A549 (cell line): Measurements from ENCODE around the gene PSMB7. TPM values are rescaled to one million over a fixed set of nuclear protein-coding genes. Genes with fewer than 3 reads are reported as not detected.

Source experiments
- ATAC-seq, 2 experiments: fragments of 200-7000 bp in 1 of 2; fragments of >200 bp in 1 of 2; cut with Nextera tagmentation in 1 of 2; cut with Tn5 transposase in 1 of 2; 3 replicates each; pipeline versions ENCODE4 v1.8.0 to v1.9.1; 2018 to 2020; ENCODE audit warnings: mild to moderate bottlenecking in 1 of 2, moderate library complexity in 1 of 2
- CTCF ChIA-PET: fragments of 300-600 bp; sonication (Branson Sonifier 250); formaldehyde crosslinking; extraction: SDS; loops from one replicate; lab custom pipeline; 2021; ENCODE audit warnings: antibody characterized with exemption, inconsistent platforms; lab: Yijun Ruan, JAX
- POLR2A ChIA-PET: fragments of 350-600 bp; formaldehyde crosslinking; extraction: SDS; loops from one replicate; lab custom pipeline; 2021; ENCODE audit warnings: antibody characterized with exemption, inconsistent platforms; lab: Yijun Ruan, JAX
- DNase-seq, 2 experiments: peaks; one replicate each; pipeline versions ENCODE4 v3.0.0 to v3.0.0-alpha.2; 2011 to 2016; ENCODE audit warnings: low read depth in 1 of 2, low spot score in 1 of 2
- FAIRE-seq: peaks from 2 replicates; lab custom pipeline; 2011; peaks lifted over from hg19 to GRCh38; lab: Jason Lieb, UNC
- H3K27ac ChIP-seq, 2 experiments: fragments of >200 bp; sonication (Bioruptor Twin); formaldehyde crosslinking; 3 replicates each; pipeline ENCODE4 v1.5.1; 2016 to 2017
- H3K4me1 ChIP-seq: fragments of >200 bp; sonication (Bioruptor Twin); formaldehyde crosslinking; 3 replicates; pipeline ENCODE4 v1.6.1; 2016
- H3K4me2 ChIP-seq: fragments of >200 bp; sonication (Bioruptor Twin); formaldehyde crosslinking; 3 replicates; pipeline ENCODE4 v1.6.1; 2016
- H3K4me3 ChIP-seq: fragments of >200 bp; sonication (Bioruptor Twin); formaldehyde crosslinking; 3 replicates; pipeline ENCODE4 v1.5.1; 2016
- H3K9me3 ChIP-seq: fragments of >200 bp; sonication (Bioruptor Twin); formaldehyde crosslinking; 3 replicates; pipeline ENCODE4 v1.6.1; 2016
- CBX2 ChIP-seq: fragments of 200-600 bp; sonication (generic); IDR thresholded peaks from 2 replicates; pipeline ENCODE4 v1.6.1; 2016; ENCODE audit warnings: low read depth, mild to moderate bottlenecking, borderline replicate concordance
- CHD2 ChIP-seq: fragments of 150-350 bp; IDR thresholded peaks from 2 replicates; pipeline ENCODE4 v1.6.1; 2014; ENCODE audit warnings: low read length; ENCODE audit not compliant: partially characterized antibody
- EHF ChIP-seq: fragments of 250-450 bp; sonication (Bioruptor Pico); IDR thresholded peaks from 2 replicates; pipeline ENCODE4 v1.5.0; 2020; ENCODE audit warnings: mild to moderate bottlenecking
- EHMT2 ChIP-seq: fragments of 200-600 bp; sonication (generic); IDR thresholded peaks from 2 replicates; pipeline ENCODE4 v1.6.1; 2016; ENCODE audit warnings: antibody characterized with exemption, low read depth, mild to moderate bottlenecking, moderate library complexity
- ESRRA ChIP-seq: fragments of 150-350 bp; IDR thresholded peaks from 2 replicates; pipeline ENCODE4 v1.6.1; 2014; ENCODE audit warnings: mild to moderate bottlenecking, low read length, borderline replicate concordance
- FOSB ChIP-seq: fragments of 250-450 bp; sonication (Bioruptor Pico); IDR thresholded peaks from 2 replicates; pipeline ENCODE4 v1.5.0; 2020; ENCODE audit warnings: mild to moderate bottlenecking, moderate library complexity
- FOXS1 ChIP-seq: fragments of 250-450 bp; sonication (Bioruptor Pico); IDR thresholded peaks from 2 replicates; pipeline ENCODE4 v1.5.0; 2020; ENCODE audit warnings: mild to moderate bottlenecking, moderate library complexity
- HDAC2 ChIP-seq: fragments of 200-600 bp; sonication (generic); IDR thresholded peaks from 2 replicates; pipeline ENCODE4 v1.6.1; 2016
- JUN ChIP-seq, 2 experiments: fragments of >200 bp; sonication (Bioruptor Twin); formaldehyde crosslinking; IDR thresholded peaks; 2 replicates in 1 of 2; 3 replicates in 1 of 2; pipeline ENCODE4 v1.6.1; 2016 to 2017
- JUNB ChIP-seq: fragments of >200 bp; sonication (Bioruptor Twin); formaldehyde crosslinking; IDR thresholded peaks from 2 replicates; pipeline ENCODE4 v1.6.1; 2016
- KDM5A ChIP-seq: fragments of 200-600 bp; sonication (generic); IDR thresholded peaks from 2 replicates; pipeline ENCODE4 v1.6.1; 2016; ENCODE audit warnings: antibody characterized with exemption, mild to moderate bottlenecking
- PHF8 ChIP-seq: fragments of 200-600 bp; sonication (generic); IDR thresholded peaks from 2 replicates; pipeline ENCODE4 v1.6.1; 2016; ENCODE audit warnings: low read depth, mild to moderate bottlenecking, antibody characterized with exemption, moderate library complexity, borderline replicate concordance
- RARB ChIP-seq: fragments of 250-450 bp; sonication (Bioruptor Pico); IDR thresholded peaks from 2 replicates; pipeline ENCODE4 v1.8.0; 2021; ENCODE audit warnings: mild to moderate bottlenecking, moderate library complexity
- RCOR1 ChIP-seq: fragments of 150-350 bp; IDR thresholded peaks from 2 replicates; pipeline ENCODE4 v1.6.1; 2014; ENCODE audit warnings: antibody characterized with exemption, low read length, low read depth
- RFX5 ChIP-seq: fragments of 450-650 bp; IDR thresholded peaks from 2 replicates; pipeline ENCODE4 v1.7.1; 2014; ENCODE audit warnings: antibody characterized with exemption, mild to moderate bottlenecking, moderate library complexity
- TFCP2L1 ChIP-seq: fragments of 250-450 bp; sonication (Bioruptor Pico); IDR thresholded peaks from 2 replicates; pipeline ENCODE4 v1.5.0; 2021; ENCODE audit warnings: mild to moderate bottlenecking
- WGBS: methylation state at CpG from one replicate; pipeline ENCODE4 v1.1.6; 2017; ENCODE audit errors: missing lambda C conversion rate; 5-methylcytosine and 5-hydroxymethylcytosine counted together
- polyA plus RNA-seq, 4 experiments: library from polyadenylated mRNA; depleted of rRNA in 3 of 4; stranded (reverse); fragments of >200 nt; fragmentation: RNase III in 1 of 4; extraction: RNeasy Plus Mini Kit Qiagen cat#74134 plus additional on column Dnase treatment in 1 of 4; gene quantifications; 2 replicates in 3 of 4; 3 replicates in 1 of 4; pipeline ENCODE4 v1.2.3, GENCODE V29; 2011 to 2017
- TF ChIP-seq, protein P1 (sequence below): fragments of >200 bp; sonication (Bioruptor Twin); formaldehyde crosslinking; IDR thresholded peaks from 3 replicates; pipeline ENCODE4 v1.5.1; 2016
- TF ChIP-seq, protein P2 (sequence below): fragments of >200 bp; sonication (Bioruptor Twin); formaldehyde crosslinking; IDR thresholded peaks from 3 replicates; pipeline ENCODE4 v1.6.1; 2016
- TF ChIP-seq, protein P3 (sequence below): IDR thresholded peaks from 2 replicates; pipeline ENCODE4 v1.6.1; 2012
- TF ChIP-seq, protein P4 (sequence below): IDR thresholded peaks from 2 replicates; pipeline ENCODE4 v1.6.1; 2012
- TF ChIP-seq, protein P5 (sequence below): fragments of >200 bp; sonication (Bioruptor Twin); formaldehyde crosslinking; IDR thresholded peaks from 2 replicates; pipeline ENCODE4 v1.6.1; 2016
- TF ChIP-seq, protein P6 (sequence below): IDR thresholded peaks from 2 replicates; pipeline ENCODE4 v1.6.1; 2012; ENCODE audit warnings: low read depth, borderline replicate concordance

Gene PSMB7
- polyA plus RNA-seq, 2 of the 4 experiments (the other 2 are of a cell fraction), result 332 to 418 TPM

DNA sequence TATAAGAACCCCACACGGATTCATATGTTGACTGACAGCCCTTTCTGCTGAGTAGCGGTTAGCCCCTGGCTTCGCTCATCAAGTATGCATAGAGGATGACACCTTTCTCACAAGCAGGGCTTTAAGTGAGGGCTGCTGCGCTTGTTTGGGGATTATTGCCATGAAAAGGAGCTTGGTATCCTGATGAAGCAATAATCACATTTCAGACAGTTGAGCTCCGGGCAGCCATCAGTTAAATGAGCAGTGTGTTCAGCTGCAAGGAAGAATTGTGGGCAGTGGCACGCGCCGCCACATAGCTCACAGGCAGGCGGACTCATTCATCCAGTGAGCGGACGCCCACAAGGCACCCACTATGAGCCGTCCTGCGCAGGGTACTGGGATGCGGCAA is 79.9 kb downstream of the PSMB7 start:
- Histone ChIP-seq H3K9me3 (0 out of 3 replicates have a peak, but pooled peaks cover 11% of the 10 kb centered on the region), H3K4me1 (no peaks in the 10 kb centered on the region), H3K4me2 (no peak overlapping the region), H3K4me3 (no peak overlapping the region), H3K27ac (no peak overlapping the region)
- TF ChIP-seq FOXS1 (no peak), TFCP2L1 (CRISPR knock-in tag) (no peak), RFX5 (no peak), JUN (IDR thresholded peaks at IDR 0.05) (no peak), JUNB (no peak), PHF8 (no peak), EHF (CRISPR knock-in tag) (no peak)
- TF ChIP-seq, protein P1, sequence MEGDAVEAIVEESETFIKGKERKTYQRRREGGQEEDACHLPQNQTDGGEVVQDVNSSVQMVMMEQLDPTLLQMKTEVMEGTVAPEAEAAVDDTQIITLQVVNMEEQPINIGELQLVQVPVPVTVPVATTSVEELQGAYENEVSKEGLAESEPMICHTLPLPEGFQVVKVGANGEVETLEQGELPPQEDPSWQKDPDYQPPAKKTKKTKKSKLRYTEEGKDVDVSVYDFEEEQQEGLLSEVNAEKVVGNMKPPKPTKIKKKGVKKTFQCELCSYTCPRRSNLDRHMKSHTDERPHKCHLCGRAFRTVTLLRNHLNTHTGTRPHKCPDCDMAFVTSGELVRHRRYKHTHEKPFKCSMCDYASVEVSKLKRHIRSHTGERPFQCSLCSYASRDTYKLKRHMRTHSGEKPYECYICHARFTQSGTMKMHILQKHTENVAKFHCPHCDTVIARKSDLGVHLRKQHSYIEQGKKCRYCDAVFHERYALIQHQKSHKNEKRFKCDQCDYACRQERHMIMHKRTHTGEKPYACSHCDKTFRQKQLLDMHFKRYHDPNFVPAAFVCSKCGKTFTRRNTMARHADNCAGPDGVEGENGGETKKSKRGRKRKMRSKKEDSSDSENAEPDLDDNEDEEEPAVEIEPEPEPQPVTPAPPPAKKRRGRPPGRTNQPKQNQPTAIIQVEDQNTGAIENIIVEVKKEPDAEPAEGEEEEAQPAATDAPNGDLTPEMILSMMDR, result no peak
- ATAC-seq (no peak), DNase-seq (no peak), FAIRE-seq (no peak)
- ChIA-PET POLR2A (no interaction called here), CTCF (interaction anchor here (2.0 kb wide), 1 partner anchor 15 kb away, joined by 6 read pairs; no protein-coding TSS in a partner anchor)
- WGBS, result 86% methylated on average over 14 of the region's 14 CpGs

DNA sequence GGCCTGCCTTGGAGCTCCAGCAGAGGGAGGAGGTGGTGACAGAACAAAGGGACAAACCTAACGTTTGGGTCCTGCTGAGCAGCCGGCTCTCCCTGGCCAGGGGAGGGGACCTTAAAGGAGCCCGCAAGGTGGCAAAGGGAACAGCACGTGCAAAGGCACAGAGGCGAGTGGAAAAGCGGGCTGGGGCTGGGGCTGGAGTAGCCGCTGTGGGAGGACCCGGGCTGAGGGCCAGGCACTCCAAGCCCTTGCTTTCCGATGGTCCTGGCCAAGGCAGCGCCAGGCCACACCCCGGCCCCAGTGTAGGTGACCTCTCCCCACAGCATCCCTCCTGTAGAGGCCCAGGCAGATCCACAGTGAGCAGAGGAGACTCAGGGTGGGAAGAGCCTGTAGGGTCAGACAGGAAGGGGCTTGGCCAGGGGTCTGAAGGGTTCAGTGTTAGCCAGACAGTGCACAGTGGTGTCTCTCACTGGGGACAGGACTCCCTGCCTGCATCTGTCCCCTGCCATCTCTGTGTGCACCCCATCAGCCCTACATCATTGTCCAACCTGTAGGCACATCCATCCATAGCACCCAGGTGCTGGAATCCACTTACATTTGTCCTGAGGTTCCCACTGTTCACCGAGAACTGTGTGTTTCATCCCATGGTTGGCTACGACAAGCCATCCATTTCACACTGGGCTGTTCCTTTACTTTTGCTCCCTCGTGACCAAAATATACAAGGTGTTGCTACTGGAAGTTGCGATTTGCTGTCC is 80.5 kb downstream of the PSMB7 start:
- Histone ChIP-seq H3K9me3 (0 out of 3 replicates have a peak, but pooled peaks cover 11% of the 10 kb centered on the region), H3K27ac (no peak overlapping the region), H3K4me1 (no peaks in the 10 kb centered on the region), H3K4me2 (no peak overlapping the region), H3K4me3 (no peak overlapping the region)
- FAIRE-seq, result no peak
- CTCF ChIA-PET, result interaction anchor here (1.1 to 2.0 kb wide), 2 partner anchors 14 to 202 kb away, joined by 3 to 6 read pairs; no protein-coding TSS in a partner anchor
- 91% methylated on average over 15 of the region's 15 CpGs for WGBS
- POLR2A ChIA-PET, result no interaction called here
- no peak for DNase-seq
- TF ChIP-seq, protein P2, sequence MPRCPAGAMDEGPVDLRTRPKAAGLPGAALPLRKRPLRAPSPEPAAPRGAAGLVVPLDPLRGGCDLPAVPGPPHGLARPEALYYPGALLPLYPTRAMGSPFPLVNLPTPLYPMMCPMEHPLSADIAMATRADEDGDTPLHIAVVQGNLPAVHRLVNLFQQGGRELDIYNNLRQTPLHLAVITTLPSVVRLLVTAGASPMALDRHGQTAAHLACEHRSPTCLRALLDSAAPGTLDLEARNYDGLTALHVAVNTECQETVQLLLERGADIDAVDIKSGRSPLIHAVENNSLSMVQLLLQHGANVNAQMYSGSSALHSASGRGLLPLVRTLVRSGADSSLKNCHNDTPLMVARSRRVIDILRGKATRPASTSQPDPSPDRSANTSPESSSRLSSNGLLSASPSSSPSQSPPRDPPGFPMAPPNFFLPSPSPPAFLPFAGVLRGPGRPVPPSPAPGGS, result no peak
- peak; percentile 35; a peak in 4 of 6 replicates for ATAC-seq

DNA sequence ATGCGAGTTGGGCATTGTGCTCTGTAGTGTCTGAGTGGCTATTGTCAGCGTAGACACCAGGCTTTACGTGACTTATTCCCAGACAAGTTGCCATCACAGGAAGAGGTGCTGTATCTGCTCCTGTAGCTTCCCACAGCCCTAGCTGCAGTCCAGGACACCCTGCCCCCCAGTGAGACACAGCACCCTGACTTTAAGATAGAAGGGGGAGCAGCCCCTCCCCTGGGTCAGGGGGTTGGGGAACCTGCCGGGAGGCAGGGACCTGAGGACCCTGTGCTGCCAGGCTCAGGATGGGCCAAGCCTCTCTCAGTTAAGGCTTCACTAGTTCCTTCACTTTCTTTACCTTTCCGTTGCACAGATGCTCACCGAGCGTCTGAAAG is 82.1 kb downstream of the PSMB7 start:
- no peak overlapping the region for H3K27ac ChIP-seq
- no peaks in the 10 kb centered on the region for H3K4me1 ChIP-seq
- FAIRE-seq (no peak), ATAC-seq (no peak), DNase-seq (no peak)
- H3K9me3 ChIP-seq, result 0 out of 3 replicates have a peak, but pooled peaks cover 11% of the 10 kb centered on the region
- POLR2A ChIA-PET, result no interaction called here
- no peak overlapping the region for H3K4me2 ChIP-seq
- no peak overlapping the region for H3K4me3 ChIP-seq
- 93% methylated on average over 7 of the region's 7 CpGs for WGBS
- TF ChIP-seq, protein P3, sequence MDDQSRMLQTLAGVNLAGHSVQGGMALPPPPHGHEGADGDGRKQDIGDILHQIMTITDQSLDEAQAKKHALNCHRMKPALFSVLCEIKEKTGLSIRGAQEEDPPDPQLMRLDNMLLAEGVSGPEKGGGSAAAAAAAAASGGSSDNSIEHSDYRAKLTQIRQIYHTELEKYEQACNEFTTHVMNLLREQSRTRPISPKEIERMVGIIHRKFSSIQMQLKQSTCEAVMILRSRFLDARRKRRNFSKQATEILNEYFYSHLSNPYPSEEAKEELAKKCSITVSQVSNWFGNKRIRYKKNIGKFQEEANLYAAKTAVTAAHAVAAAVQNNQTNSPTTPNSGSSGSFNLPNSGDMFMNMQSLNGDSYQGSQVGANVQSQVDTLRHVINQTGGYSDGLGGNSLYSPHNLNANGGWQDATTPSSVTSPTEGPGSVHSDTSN, result no peak
- TF ChIP-seq RCOR1, result no peak
- no peak for TF ChIP-seq JUNB
- no peak for TF ChIP-seq HDAC2
- no peak for TF ChIP-seq CBX2
- TF ChIP-seq ESRRA, result no peak
- TF ChIP-seq, protein P4, sequence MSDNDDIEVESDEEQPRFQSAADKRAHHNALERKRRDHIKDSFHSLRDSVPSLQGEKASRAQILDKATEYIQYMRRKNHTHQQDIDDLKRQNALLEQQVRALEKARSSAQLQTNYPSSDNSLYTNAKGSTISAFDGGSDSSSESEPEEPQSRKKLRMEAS, result no peak
- no peak for TF ChIP-seq RARB
- no peak for TF ChIP-seq EHMT2
- TF ChIP-seq CHD2, result no peak
- TF ChIP-seq FOSB, result no peak
- TF ChIP-seq JUN (IDR thresholded peaks at IDR 0.05), result no peak
- TF ChIP-seq, protein P5, sequence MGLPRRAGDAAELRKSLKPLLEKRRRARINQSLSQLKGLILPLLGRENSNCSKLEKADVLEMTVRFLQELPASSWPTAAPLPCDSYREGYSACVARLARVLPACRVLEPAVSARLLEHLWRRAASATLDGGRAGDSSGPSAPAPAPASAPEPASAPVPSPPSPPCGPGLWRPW, result no peak
- TF ChIP-seq, protein P6, sequence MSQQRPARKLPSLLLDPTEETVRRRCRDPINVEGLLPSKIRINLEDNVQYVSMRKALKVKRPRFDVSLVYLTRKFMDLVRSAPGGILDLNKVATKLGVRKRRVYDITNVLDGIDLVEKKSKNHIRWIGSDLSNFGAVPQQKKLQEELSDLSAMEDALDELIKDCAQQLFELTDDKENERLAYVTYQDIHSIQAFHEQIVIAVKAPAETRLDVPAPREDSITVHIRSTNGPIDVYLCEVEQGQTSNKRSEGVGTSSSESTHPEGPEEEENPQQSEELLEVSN, result no peak
- TF ChIP-seq TFCP2L1 (CRISPR knock-in tag), result no peak
- no peak for TF ChIP-seq KDM5A
- CTCF ChIA-PET, result interaction anchor here (0.6 to 3.0 kb wide), 2 partner anchors 206 to 438 kb away, joined by 3 to 9 read pairs; no protein-coding TSS in a partner anchor
